Gastrocnemius medialis (tissue), 4 donors: ENCODE results near the gene PPP1R15B.

ENCODE experiments used
- POLR2A ChIP-seq, 2 donors: fragments of 450-650 bp; IDR thresholded peaks; one replicate each; pipeline ENCODE4 v1.6.1; 2017; ENCODE audit warnings: antibody characterized with exemption in 2 of 2, mild to moderate bottlenecking in 2 of 2, moderate library complexity in 2 of 2
- TF ChIP-seq, protein P1 (sequence below), 5 experiments: fragments of 450-650 bp in 3 of 5; fragments of 200-600 bp in 2 of 5; sonication (generic) in 2 of 5; IDR thresholded peaks in 4 of 5; conservative IDR thresholded peaks in 1 of 5; 1 replicate in 4 of 5; 2 replicates in 1 of 5; pipeline ENCODE4 v1.5.1; 2016 to 2019; ENCODE audit warnings: antibody characterized with exemption in 5 of 5, mild to moderate bottlenecking in 3 of 5, moderate library complexity in 3 of 5

DNA sequence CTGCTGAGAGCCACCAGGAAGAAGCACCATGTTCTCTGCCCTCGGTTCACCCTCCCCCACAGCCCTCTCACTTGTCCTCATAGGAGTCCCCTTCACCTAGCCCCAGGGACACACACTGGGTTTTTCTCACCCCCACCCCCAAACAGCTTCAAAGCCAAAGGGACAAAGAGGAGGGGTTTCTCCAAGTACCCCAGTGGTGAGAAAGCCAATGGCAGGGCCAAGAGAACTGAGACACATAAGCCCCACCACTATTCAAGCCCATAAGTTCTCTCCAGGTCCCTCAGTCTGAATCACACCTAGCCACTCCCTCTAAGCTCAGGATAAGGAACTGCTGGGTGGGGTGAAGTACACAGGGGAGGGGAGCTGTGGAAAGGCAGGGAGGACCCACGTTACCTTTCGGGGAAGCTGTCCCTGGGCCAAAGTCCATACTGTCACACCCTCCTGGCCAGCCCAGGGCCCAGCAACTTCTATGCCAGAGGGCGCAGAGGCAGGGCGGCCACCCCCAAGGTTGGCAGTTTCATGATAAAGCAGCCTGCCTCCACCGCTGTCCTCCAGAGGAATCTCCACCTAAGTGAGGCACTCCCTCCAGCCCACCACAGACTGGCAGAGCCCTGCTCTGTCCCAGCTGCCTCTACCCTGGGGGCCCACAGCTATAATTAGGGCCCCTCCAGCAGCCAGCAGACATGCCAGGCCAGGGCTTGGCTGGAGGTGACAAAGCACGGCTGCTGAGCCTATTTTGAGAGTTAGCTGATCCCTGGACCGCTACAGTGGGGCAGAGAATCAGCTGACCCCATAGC lies 39.0 kb upstream of the PPP1R15B start:
- TF ChIP-seq, protein P1, sequence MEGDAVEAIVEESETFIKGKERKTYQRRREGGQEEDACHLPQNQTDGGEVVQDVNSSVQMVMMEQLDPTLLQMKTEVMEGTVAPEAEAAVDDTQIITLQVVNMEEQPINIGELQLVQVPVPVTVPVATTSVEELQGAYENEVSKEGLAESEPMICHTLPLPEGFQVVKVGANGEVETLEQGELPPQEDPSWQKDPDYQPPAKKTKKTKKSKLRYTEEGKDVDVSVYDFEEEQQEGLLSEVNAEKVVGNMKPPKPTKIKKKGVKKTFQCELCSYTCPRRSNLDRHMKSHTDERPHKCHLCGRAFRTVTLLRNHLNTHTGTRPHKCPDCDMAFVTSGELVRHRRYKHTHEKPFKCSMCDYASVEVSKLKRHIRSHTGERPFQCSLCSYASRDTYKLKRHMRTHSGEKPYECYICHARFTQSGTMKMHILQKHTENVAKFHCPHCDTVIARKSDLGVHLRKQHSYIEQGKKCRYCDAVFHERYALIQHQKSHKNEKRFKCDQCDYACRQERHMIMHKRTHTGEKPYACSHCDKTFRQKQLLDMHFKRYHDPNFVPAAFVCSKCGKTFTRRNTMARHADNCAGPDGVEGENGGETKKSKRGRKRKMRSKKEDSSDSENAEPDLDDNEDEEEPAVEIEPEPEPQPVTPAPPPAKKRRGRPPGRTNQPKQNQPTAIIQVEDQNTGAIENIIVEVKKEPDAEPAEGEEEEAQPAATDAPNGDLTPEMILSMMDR (IDR thresholded peaks at IDR 0.05 in 4 of 5, conservative IDR thresholded peaks at IDR 0.05 in 1 of 5) = peak in 1 of 5 experiments; percentile 19
- peak; percentile 70 to 79 for TF ChIP-seq POLR2A (IDR thresholded peaks at IDR 0.05)
